Vagina (tissue), 2 donors: ENCODE measurements around the gene PRKAR1B.

Source experiments
- POLR2A ChIP-seq, 2 donors: fragments of 450-650 bp; IDR thresholded peaks; one replicate each; pipeline ENCODE4 v1.6.1; 2017; ENCODE audit warnings: antibody characterized with exemption in 2 of 2, mild to moderate bottlenecking in 2 of 2, moderate library complexity in 2 of 2
- TF ChIP-seq, protein P1 (sequence below), 3 experiments: fragments of 450-650 bp in 2 of 3; fragments of 200-600 bp in 1 of 3; sonication (generic) in 1 of 3; IDR thresholded peaks; one replicate each; pipeline ENCODE4 v1.5.1; 2017 to 2019; ENCODE audit warnings: antibody characterized with exemption in 3 of 3, mild to moderate bottlenecking in 2 of 3, moderate library complexity in 2 of 3

DNA sequence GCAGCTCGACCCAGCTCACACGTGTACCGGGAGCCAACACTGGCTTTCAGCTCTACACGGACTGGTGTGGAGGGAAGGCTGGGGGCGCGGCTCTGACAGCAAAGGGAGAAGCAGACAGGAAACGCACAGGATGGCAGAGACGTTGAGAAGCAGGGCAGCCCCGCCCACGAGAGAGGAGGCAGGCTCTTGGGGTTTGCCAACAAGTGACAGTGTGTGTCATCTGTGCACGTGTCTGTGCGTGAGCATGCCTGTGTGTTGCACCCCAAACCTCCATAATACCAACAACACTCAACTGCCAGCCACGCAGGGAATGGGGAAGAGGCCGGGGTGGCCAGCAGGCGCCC lies 143.0 kb downstream of the PRKAR1B start:
- TF ChIP-seq, protein P1, sequence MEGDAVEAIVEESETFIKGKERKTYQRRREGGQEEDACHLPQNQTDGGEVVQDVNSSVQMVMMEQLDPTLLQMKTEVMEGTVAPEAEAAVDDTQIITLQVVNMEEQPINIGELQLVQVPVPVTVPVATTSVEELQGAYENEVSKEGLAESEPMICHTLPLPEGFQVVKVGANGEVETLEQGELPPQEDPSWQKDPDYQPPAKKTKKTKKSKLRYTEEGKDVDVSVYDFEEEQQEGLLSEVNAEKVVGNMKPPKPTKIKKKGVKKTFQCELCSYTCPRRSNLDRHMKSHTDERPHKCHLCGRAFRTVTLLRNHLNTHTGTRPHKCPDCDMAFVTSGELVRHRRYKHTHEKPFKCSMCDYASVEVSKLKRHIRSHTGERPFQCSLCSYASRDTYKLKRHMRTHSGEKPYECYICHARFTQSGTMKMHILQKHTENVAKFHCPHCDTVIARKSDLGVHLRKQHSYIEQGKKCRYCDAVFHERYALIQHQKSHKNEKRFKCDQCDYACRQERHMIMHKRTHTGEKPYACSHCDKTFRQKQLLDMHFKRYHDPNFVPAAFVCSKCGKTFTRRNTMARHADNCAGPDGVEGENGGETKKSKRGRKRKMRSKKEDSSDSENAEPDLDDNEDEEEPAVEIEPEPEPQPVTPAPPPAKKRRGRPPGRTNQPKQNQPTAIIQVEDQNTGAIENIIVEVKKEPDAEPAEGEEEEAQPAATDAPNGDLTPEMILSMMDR (IDR thresholded peaks at IDR 0.05), result no peak
- TF ChIP-seq POLR2A (IDR thresholded peaks at IDR 0.05), result no peak
